NCI-H1417 treated with DMSO at 0.1 percent for 48 hours (cell line): Measurements from ENCODE around the gene SNF8.
"Not testable (repeated sequence)": the region's sequence is repeated elsewhere in the genome, so short reads cannot be mapped to it uniquely, and the experiment has no call there.

Source experiments
- DNase-seq: peaks from one replicate; lab custom pipeline; 2025; lab: John Stamatoyannopoulos, UW

The SNF8 gene

GRCh38 chr17:48944515-48945260 lies at the start of gene SNF8:
SNF8 (minus strand) TSS chr17:48944842; CDS start chr17:48944734, 108 bp downstream.
- DNase-seq, result peak; percentile 23

- no peak for DNase-seq
Measured at GRCh38 chr17:48993951-48994350, 49.3 kb upstream of the SNF8 start.

GRCh38 chr17:48993305-48993704 lies 48.7 kb upstream of the SNF8 start:
- DNase-seq, result no peak

- no peak for DNase-seq
Measured at GRCh38 chr17:48992444-48992843, 47.8 kb upstream of the SNF8 start.

- DNase-seq, result no peak
Measured at GRCh38 chr17:48990882-48991357, 46.3 kb upstream of the SNF8 start.

- DNase-seq, result no peak
Measured at GRCh38 chr17:48989100-48989499, 44.5 kb upstream of the SNF8 start.

GRCh38 chr17:48985436-48986245 lies 41.0 kb upstream of the SNF8 start:
- DNase-seq, result no peak

- DNase-seq, result no peak
Measured at GRCh38 chr17:48981927-48982539, 37.4 kb upstream of the SNF8 start.

- DNase-seq, result no peak
Measured at GRCh38 chr17:48973806-48974205, 29.2 kb upstream of the SNF8 start.

- DNase-seq, result no peak
Measured at GRCh38 chr17:48972749-48973097, 28.1 kb upstream of the SNF8 start.

- DNase-seq, result no peak
Measured at GRCh38 chr17:48970865-48971687, 26.4 kb upstream of the SNF8 start.

- DNase-seq, result no peak
Measured at GRCh38 chr17:48970224-48970623, 25.6 kb upstream of the SNF8 start.

GRCh38 chr17:48961516-48962233 lies 17.0 kb upstream of the SNF8 start:
- DNase-seq, result no peak

- no peak for DNase-seq
Measured at GRCh38 chr17:48960834-48961515, 16.3 kb upstream of the SNF8 start.

GRCh38 chr17:48954300-48954755 lies 9.7 kb upstream of the SNF8 start:
- no peak for DNase-seq

GRCh38 chr17:48952904-48953303 lies 8.3 kb upstream of the SNF8 start:
- no peak for DNase-seq

- no peak for DNase-seq
Measured at GRCh38 chr17:48951572-48951971, 6.9 kb upstream of the SNF8 start.

- not testable (repeated sequence) for DNase-seq
Measured at GRCh38 chr17:48945261-48945651, 614 bp upstream of the SNF8 start.

- DNase-seq, result no peak
Measured at GRCh38 chr17:48933035-48933434, 11.6 kb downstream of the SNF8 start.

GRCh38 chr17:48930435-48930873 lies 14.2 kb downstream of the SNF8 start:
- no peak for DNase-seq

GRCh38 chr17:48929812-48930165 lies 14.9 kb downstream of the SNF8 start:
- DNase-seq, result no peak
